ENCODE data around the gene DLX5. TPM values are rescaled to one million over a fixed set of nuclear protein-coding genes. Genes with fewer than 3 reads are reported as not detected.

DLX5 gene
- total RNA-seq, 1 experiment from 2014 or later, result not detected

DNA sequence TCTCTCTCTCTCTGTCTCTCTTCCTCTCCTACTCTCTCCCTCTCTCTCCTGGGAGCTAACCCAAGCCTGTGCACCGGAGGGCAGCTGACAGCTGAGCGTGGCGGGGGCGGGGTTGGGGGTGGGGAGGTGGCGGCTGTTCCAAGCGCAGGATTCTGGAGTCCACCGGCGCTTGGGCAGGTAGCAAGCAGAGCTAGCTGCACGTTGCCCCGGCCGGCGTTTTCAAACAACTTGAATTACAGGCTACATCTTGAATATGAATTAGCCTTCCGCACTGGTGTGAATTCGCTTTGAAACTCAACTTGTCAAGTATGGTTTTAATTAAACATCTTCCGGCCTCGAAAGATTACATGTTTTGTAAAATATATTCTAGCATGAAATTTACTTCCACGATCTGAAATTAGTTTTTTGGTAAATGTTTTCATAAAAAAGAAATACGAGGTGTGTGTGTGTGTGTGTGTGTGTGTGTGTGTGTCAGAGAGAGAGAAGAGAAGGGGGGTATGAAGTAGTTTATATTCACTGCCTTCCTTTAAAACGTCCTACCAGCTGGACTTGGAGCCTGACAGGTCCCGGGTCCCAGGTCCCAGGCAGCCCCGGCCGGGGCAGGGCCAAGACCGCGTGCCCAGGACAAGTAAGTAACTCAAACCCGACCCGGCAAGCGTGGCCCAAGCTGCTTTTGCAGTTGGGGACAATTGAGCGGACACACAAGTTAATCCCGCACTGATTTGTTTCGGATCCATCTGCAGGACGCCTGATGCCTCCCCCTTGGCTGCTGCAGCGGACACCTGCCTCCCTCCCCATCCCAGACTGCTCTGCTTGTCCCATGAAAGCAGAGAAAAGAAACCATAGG lies 28.3 kb downstream of the DLX5 start:
- no peak for DNase-seq
- Histone ChIP-seq H3K4me2 (no peak overlapping the region), H3K9me3 (ENCODE audit: insufficient read depth, low read depth) (no peaks in the 10 kb centered on the region), H3F3A (ENCODE audit: insufficient read depth, low read depth) (no peaks in the 10 kb centered on the region), H3K27ac (no peak overlapping the region), H2AFZ (no peak overlapping the region), H3K79me2 (ENCODE audit: low read depth) (no peaks in the 10 kb centered on the region), H3K9me2 (ENCODE audit: insufficient read depth) (no peaks in the 10 kb centered on the region), H3K36me3 (ENCODE audit: low read depth) (no peaks in the 10 kb centered on the region), H3K4me1 (replicated peaks; ENCODE audit: insufficient read depth) (no peaks in the 10 kb centered on the region), H3K27me3 (ENCODE audit: insufficient read depth, low read depth) (peaks cover 18% of the 10 kb centered on the region; the same call in 1 of the 2 replicates), H3K4me3 (no peak overlapping the region), H4K20me1 (ENCODE audit: insufficient read depth) (no peaks in the 10 kb centered on the region)
- no TSS peak for BruUV-seq (replicated peaks)
- POLR2A ChIA-PET (ENCODE audit: unreplicated experiment), result no interaction called here
- intact Hi-C loops (cut with micrococcal nuclease; ENCODE audit: unreplicated experiment), result no loop called here
- TF ChIP-seq, protein P1, sequence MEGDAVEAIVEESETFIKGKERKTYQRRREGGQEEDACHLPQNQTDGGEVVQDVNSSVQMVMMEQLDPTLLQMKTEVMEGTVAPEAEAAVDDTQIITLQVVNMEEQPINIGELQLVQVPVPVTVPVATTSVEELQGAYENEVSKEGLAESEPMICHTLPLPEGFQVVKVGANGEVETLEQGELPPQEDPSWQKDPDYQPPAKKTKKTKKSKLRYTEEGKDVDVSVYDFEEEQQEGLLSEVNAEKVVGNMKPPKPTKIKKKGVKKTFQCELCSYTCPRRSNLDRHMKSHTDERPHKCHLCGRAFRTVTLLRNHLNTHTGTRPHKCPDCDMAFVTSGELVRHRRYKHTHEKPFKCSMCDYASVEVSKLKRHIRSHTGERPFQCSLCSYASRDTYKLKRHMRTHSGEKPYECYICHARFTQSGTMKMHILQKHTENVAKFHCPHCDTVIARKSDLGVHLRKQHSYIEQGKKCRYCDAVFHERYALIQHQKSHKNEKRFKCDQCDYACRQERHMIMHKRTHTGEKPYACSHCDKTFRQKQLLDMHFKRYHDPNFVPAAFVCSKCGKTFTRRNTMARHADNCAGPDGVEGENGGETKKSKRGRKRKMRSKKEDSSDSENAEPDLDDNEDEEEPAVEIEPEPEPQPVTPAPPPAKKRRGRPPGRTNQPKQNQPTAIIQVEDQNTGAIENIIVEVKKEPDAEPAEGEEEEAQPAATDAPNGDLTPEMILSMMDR (conservative IDR thresholded peaks at IDR 0.05), result no peak
- no peak for TF ChIP-seq EZH2 (IDR thresholded peaks at IDR 0.05; ENCODE audit: low read depth)
- CTCF ChIA-PET, result no interaction called here

DNA sequence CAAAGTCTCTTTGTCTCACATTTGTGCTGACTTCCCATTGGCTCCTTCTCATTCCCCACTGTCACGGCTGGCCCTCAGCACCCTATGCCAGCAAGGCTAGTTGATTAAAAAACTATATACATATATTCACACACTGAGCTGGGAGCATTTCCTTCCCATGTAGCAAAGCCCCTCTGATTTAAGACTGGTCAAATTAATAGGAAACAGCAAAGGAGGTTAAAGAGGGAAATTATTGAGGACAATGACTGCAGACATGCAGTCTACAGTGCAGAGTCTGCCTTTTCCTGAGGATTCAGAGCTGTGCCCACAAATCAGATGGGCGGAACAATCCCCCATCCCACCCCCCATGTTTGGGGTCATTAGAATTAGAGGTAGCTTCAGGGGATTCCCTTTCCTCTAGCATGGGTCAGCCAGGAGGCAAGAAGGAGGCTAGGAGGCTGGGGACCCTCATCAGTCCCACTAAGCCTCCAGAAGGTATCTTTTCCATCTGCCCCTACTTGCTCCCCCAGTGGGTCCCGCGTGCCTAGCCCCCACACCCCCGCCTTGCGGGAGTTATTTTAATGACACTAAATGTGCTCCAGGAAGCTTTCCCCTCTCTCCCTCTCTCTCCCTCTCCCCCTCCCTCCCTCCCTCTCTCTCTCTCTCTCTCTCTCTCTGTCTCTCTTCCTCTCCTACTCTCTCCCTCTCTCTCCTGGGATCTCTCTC lies 29.1 kb downstream of the DLX5 start:
- POLR2A ChIA-PET (ENCODE audit: unreplicated experiment), result no interaction called here
- Histone ChIP-seq H3K27ac (no peak overlapping the region), H3F3A (ENCODE audit: insufficient read depth, low read depth) (no peaks in the 10 kb centered on the region), H4K20me1 (ENCODE audit: insufficient read depth) (no peaks in the 10 kb centered on the region), H3K4me3 (no peak overlapping the region), H2AFZ (no peak overlapping the region), H3K36me3 (ENCODE audit: low read depth) (no peaks in the 10 kb centered on the region), H3K79me2 (ENCODE audit: low read depth) (no peaks in the 10 kb centered on the region), H3K9me2 (ENCODE audit: insufficient read depth) (no peaks in the 10 kb centered on the region), H3K27me3 (ENCODE audit: insufficient read depth, low read depth) (peaks cover 18% of the 10 kb centered on the region; the same call in 1 of the 2 replicates), H3K4me2 (no peak overlapping the region), H3K4me1 (replicated peaks; ENCODE audit: insufficient read depth) (no peaks in the 10 kb centered on the region), H3K9me3 (ENCODE audit: insufficient read depth, low read depth) (no peaks in the 10 kb centered on the region)
- CTCF ChIA-PET, result no interaction called here
- no peak for TF ChIP-seq EZH2 (IDR thresholded peaks at IDR 0.05; ENCODE audit: low read depth)
- TF ChIP-seq, protein P1 (conservative IDR thresholded peaks at IDR 0.05), result no peak
- intact Hi-C loops (cut with micrococcal nuclease; ENCODE audit: unreplicated experiment), result no loop called here
- no peak for DNase-seq
- no TSS peak for BruUV-seq (replicated peaks)

DNA sequence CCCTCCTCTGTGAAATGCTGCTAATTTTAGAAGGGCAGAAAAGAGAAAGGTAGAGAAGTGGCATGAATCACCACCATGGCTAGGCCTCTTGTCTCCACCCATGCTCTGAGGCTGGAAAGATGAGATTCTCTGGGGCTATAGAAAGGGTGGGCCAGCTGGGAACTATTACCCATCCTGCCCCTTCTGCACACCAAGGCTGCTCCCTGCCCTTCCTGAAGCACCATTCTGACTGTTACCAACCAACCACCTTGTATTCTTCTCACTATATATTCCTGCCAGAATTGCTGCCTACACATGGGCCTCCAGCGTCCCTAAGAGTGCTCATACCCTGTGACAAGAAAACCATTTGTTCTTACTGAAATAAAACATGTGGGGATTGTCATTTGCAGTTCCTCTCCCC lies 30.7 kb downstream of the DLX5 start:
- H3K27me3 ChIP-seq (ENCODE audit: insufficient read depth, low read depth), result peaks cover 18% of the 10 kb centered on the region; the same call in 1 of the 2 replicates
- POLR2A ChIA-PET (ENCODE audit: unreplicated experiment), result no interaction called here
- no peak for DNase-seq
- no peak overlapping the region for H3K27ac ChIP-seq
- no peaks in the 10 kb centered on the region for H3K79me2 ChIP-seq (ENCODE audit: low read depth)
- H3K4me2 ChIP-seq, result no peak overlapping the region
- TF ChIP-seq EZH2 (IDR thresholded peaks at IDR 0.05; ENCODE audit: low read depth), result no peak
- TF ChIP-seq, protein P1 (conservative IDR thresholded peaks at IDR 0.05), result no peak
- H3K4me1 ChIP-seq (replicated peaks; ENCODE audit: insufficient read depth), result no peaks in the 10 kb centered on the region
- H3K4me3 ChIP-seq, result no peak overlapping the region
- no peaks in the 10 kb centered on the region for H3K9me3 ChIP-seq (ENCODE audit: insufficient read depth, low read depth)
- CTCF ChIA-PET, result no interaction called here
- no peaks in the 10 kb centered on the region for H3K36me3 ChIP-seq (ENCODE audit: low read depth)
- H3K9me2 ChIP-seq (ENCODE audit: insufficient read depth), result no peaks in the 10 kb centered on the region
- intact Hi-C loops (cut with micrococcal nuclease; ENCODE audit: unreplicated experiment), result no loop called here
- H4K20me1 ChIP-seq (ENCODE audit: insufficient read depth), result no peaks in the 10 kb centered on the region
- H2AFZ ChIP-seq, result no peak overlapping the region
- no peaks in the 10 kb centered on the region for H3F3A ChIP-seq (ENCODE audit: insufficient read depth, low read depth)
- BruUV-seq (replicated peaks), result no TSS peak
